ENCODE data around the gene GRWD1. TPM values are rescaled to one million over a fixed set of nuclear protein-coding genes. Genes with fewer than 3 reads are reported as not detected.

The GRWD1 gene
- 10 to 100 TPM in 1 of 2 donors, 1 to 10 TPM in 1; 6.2 to 18.1 TPM for polyA plus RNA-seq

DNA sequence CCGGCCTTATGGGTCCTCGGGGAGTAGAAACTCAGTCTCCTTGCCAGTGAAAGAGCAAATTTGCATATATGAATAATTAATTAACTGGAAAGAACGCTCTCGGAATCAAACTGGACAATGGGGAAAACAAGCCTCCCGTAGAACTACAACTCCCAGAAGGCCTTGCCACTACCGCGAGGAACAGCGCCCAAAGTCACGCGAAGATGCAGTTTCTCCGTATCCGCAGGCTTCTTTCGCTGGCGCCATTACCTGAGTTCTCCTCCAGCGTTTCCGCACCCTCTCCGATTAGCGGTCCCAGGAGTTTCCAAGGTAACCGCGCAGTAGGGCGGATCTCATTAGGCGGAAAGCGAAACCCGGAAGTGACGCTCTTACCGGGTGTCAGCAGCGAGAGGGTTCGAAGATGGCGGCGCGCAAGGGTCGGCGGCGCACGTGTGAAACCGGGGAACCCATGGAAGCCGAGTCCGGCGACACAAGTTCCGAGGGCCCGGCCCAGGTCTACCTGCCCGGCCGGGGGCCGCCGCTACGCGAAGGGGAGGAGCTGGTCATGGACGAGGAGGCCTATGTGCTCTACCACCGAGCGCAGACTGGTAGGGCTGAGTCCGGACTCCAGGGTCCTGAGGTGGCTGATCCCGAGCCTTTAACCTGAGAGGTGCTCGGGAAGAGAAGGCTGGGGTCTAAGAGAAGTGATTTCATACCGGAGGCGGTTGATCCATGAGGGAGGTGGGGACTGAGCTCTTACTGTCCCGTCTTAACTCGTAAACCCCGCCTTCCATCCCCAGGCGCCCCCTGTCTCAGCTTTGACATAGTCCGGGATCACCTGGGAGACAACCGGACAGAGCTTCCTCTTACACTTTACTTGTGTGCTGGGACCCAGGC, at the start of gene GRWD1:
GRWD1 (plus strand) TSS at position 378 of the 876 bp plus-strand sequence; CDS start at position 401, 23 bp downstream.
- peaks cover 3 to 6% of the 10 kb centered on the region in 2 donors for H3K4me1 ChIP-seq (ENCODE audit: control insufficient read depth in 2 of 2, insufficient read depth in 2 of 2, low read length in 1 of 2)
- peaks cover 8 to 10% of the 10 kb centered on the region in 2 donors for H3K36me3 ChIP-seq (ENCODE audit: control insufficient read depth in 2 of 2, insufficient read depth in 2 of 2, low read length in 1 of 2)
- peaks cover 0 to 4% of the 10 kb centered on the region in 2 donors for H3K27me3 ChIP-seq (ENCODE audit: control insufficient read depth in 1 of 2, insufficient read depth in 2 of 2, low read length in 2 of 2)
- WGBS, 2 donors = 0 to 1% methylated on average over 61 of the region's 61 CpGs
- H3K27ac ChIP-seq (ENCODE audit: low read depth in 2 of 2, low read length in 1 of 2) = peak within 1 kb of the TSS; percentile 84 to 92
- peak within 1 kb of the TSS; percentile 84 to 90 for H3K4me3 ChIP-seq (ENCODE audit: low read depth in 1 of 2, low read length in 2 of 2)
- no peaks in the 10 kb centered on the region for H3K9me3 ChIP-seq (ENCODE audit: control insufficient read depth in 2 of 2, insufficient read depth in 1 of 2, low read depth in 1 of 2, low read length in 1 of 2)

GRCh38 chr19:48396016-48396823, 49.6 kb upstream of the GRWD1 start:
- H3K36me3 ChIP-seq (ENCODE audit: control insufficient read depth in 2 of 2, insufficient read depth in 2 of 2, low read length in 1 of 2) = no peaks in the 10 kb centered on the region
- H3K27ac ChIP-seq (ENCODE audit: low read depth in 2 of 2, low read length in 1 of 2) = no peak overlapping the region
- no peaks in the 10 kb centered on the region for H3K9me3 ChIP-seq (ENCODE audit: control insufficient read depth in 2 of 2, insufficient read depth in 1 of 2, low read depth in 1 of 2, low read length in 1 of 2)
- H3K27me3 ChIP-seq (ENCODE audit: control insufficient read depth in 1 of 2, insufficient read depth in 2 of 2, low read length in 2 of 2) = peaks cover 0 to 17% of the 10 kb centered on the region in 2 donors
- H3K4me3 ChIP-seq (ENCODE audit: low read depth in 1 of 2, low read length in 2 of 2) = no peak overlapping the region
- peaks cover 3 to 20% of the 10 kb centered on the region in 2 donors for H3K4me1 ChIP-seq (ENCODE audit: control insufficient read depth in 2 of 2, insufficient read depth in 2 of 2, low read length in 1 of 2)
- 49 to 60% methylated on average over 22 to 24 of the region's 24 CpGs for WGBS, 2 donors

GRCh38 chr19:48396824-48397176, 49.0 kb upstream of the GRWD1 start:
- Histone ChIP-seq H3K4me3 (ENCODE audit: low read depth in 1 of 2, low read length in 2 of 2) (no peak overlapping the region), H3K9me3 (ENCODE audit: control insufficient read depth in 2 of 2, insufficient read depth in 1 of 2, low read depth in 1 of 2, low read length in 1 of 2) (no peaks in the 10 kb centered on the region), H3K36me3 (ENCODE audit: control insufficient read depth in 2 of 2, insufficient read depth in 2 of 2, low read length in 1 of 2) (no peaks in the 10 kb centered on the region), H3K27ac (ENCODE audit: low read depth in 2 of 2, low read length in 1 of 2) (no peak overlapping the region), H3K4me1 (ENCODE audit: control insufficient read depth in 2 of 2, insufficient read depth in 2 of 2, low read length in 1 of 2) (peaks cover 3 to 18% of the 10 kb centered on the region in 2 donors), H3K27me3 (ENCODE audit: control insufficient read depth in 1 of 2, insufficient read depth in 2 of 2, low read length in 2 of 2) (peaks cover 0 to 17% of the 10 kb centered on the region in 2 donors)
- WGBS, 2 donors = 61 to 65% methylated on average over 2 of the region's 2 CpGs

GRCh38 chr19:48397263-48398101, 48.3 kb upstream of the GRWD1 start:
- 55 to 56% methylated on average over 22 of the region's 22 CpGs for WGBS, 2 donors
- H3K27ac ChIP-seq (ENCODE audit: low read depth in 2 of 2, low read length in 1 of 2) = no peak overlapping the region
- H3K4me3 ChIP-seq (ENCODE audit: low read depth in 1 of 2, low read length in 2 of 2) = peak overlapping the region; percentile 44 to 52
- peaks cover 0 to 17% of the 10 kb centered on the region in 2 donors for H3K27me3 ChIP-seq (ENCODE audit: control insufficient read depth in 1 of 2, insufficient read depth in 2 of 2, low read length in 2 of 2)
- no peaks in the 10 kb centered on the region for H3K9me3 ChIP-seq (ENCODE audit: control insufficient read depth in 2 of 2, insufficient read depth in 1 of 2, low read depth in 1 of 2, low read length in 1 of 2)
- no peaks in the 10 kb centered on the region for H3K36me3 ChIP-seq (ENCODE audit: control insufficient read depth in 2 of 2, insufficient read depth in 2 of 2, low read length in 1 of 2)
- H3K4me1 ChIP-seq (ENCODE audit: control insufficient read depth in 2 of 2, insufficient read depth in 2 of 2, low read length in 1 of 2) = peaks cover 3 to 18% of the 10 kb centered on the region in 2 donors

DNA sequence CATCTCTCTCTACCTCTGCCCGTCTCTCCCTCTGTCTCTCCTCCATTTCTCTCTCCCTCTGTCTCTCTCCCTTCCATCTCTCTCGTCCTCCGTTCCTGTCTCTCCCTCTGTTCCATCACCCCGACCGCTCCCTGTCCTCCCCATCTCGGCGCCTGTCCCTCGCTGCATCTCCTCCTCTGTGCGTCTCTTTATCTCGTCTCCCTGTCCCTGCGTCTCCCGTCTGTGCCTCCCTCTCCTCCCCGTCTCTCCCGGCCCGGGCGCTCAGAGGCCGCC, 47.7 kb upstream of the GRWD1 start:
- WGBS, 2 donors = 2 to 3% methylated on average over 17 of the region's 17 CpGs
- Histone ChIP-seq H3K27me3 (ENCODE audit: control insufficient read depth in 1 of 2, insufficient read depth in 2 of 2, low read length in 2 of 2) (peaks cover 0 to 17% of the 10 kb centered on the region in 2 donors), H3K27ac (ENCODE audit: low read depth in 2 of 2, low read length in 1 of 2) (peak overlapping the region in 1 of 2 donors; percentile 22), H3K9me3 (ENCODE audit: control insufficient read depth in 2 of 2, insufficient read depth in 1 of 2, low read depth in 1 of 2, low read length in 1 of 2) (no peaks in the 10 kb centered on the region), H3K4me1 (ENCODE audit: control insufficient read depth in 2 of 2, insufficient read depth in 2 of 2, low read length in 1 of 2) (peaks cover 3 to 18% of the 10 kb centered on the region in 2 donors), H3K36me3 (ENCODE audit: control insufficient read depth in 2 of 2, insufficient read depth in 2 of 2, low read length in 1 of 2) (no peaks in the 10 kb centered on the region), H3K4me3 (ENCODE audit: low read depth in 1 of 2, low read length in 2 of 2) (peak overlapping the region; percentile 44 to 52)

GRCh38 chr19:48398375-48399235, 47.2 kb upstream of the GRWD1 start:
- WGBS, 2 donors = 7 to 8% methylated on average over 75 to 104 of the region's 104 CpGs

GRCh38 chr19:48400018-48400742, 45.6 kb upstream of the GRWD1 start:
- WGBS, 2 donors = 41 to 49% methylated on average over 14 of the region's 14 CpGs
- Histone ChIP-seq H3K36me3 (ENCODE audit: control insufficient read depth in 2 of 2, insufficient read depth in 2 of 2, low read length in 1 of 2) (no peaks in the 10 kb centered on the region), H3K27ac (ENCODE audit: low read depth in 2 of 2, low read length in 1 of 2) (peak overlapping the region in 1 of 2 donors; percentile 35), H3K27me3 (ENCODE audit: control insufficient read depth in 1 of 2, insufficient read depth in 2 of 2, low read length in 2 of 2) (peaks cover 0 to 3% of the 10 kb centered on the region in 2 donors), H3K4me1 (ENCODE audit: control insufficient read depth in 2 of 2, insufficient read depth in 2 of 2, low read length in 1 of 2) (peaks cover 0 to 9% of the 10 kb centered on the region in 2 donors), H3K9me3 (ENCODE audit: control insufficient read depth in 2 of 2, insufficient read depth in 1 of 2, low read depth in 1 of 2, low read length in 1 of 2) (no peaks in the 10 kb centered on the region), H3K4me3 (ENCODE audit: low read depth in 1 of 2, low read length in 2 of 2) (no peak overlapping the region)

More at GRCh38 chr19:48398375-48399235, 47.2 kb upstream of the GRWD1 start:
- H3K4me1 ChIP-seq (ENCODE audit: control insufficient read depth in 2 of 2, insufficient read depth in 2 of 2, low read length in 1 of 2) = peaks cover under 1 to 17% of the 10 kb centered on the region in 2 donors
- H3K9me3 ChIP-seq (ENCODE audit: control insufficient read depth in 2 of 2, insufficient read depth in 1 of 2, low read depth in 1 of 2, low read length in 1 of 2) = no peaks in the 10 kb centered on the region
- H3K27ac ChIP-seq (ENCODE audit: low read depth in 2 of 2, low read length in 1 of 2) = peak overlapping the region; percentile 22 to 65
- H3K27me3 ChIP-seq (ENCODE audit: control insufficient read depth in 1 of 2, insufficient read depth in 2 of 2, low read length in 2 of 2) = peaks cover 0 to 16% of the 10 kb centered on the region in 2 donors
- no peaks in the 10 kb centered on the region for H3K36me3 ChIP-seq (ENCODE audit: control insufficient read depth in 2 of 2, insufficient read depth in 2 of 2, low read length in 1 of 2)
- H3K4me3 ChIP-seq (ENCODE audit: low read depth in 1 of 2, low read length in 2 of 2) = peak overlapping the region; percentile 44 to 52

- Histone ChIP-seq H3K27me3 (ENCODE audit: control insufficient read depth in 1 of 2, insufficient read depth in 2 of 2, low read length in 2 of 2) (no peaks in the 10 kb centered on the region), H3K4me1 (ENCODE audit: control insufficient read depth in 2 of 2, insufficient read depth in 2 of 2, low read length in 1 of 2) (peaks cover 0 to 9% of the 10 kb centered on the region in 2 donors), H3K4me3 (ENCODE audit: low read depth in 1 of 2, low read length in 2 of 2) (no peak overlapping the region), H3K36me3 (ENCODE audit: control insufficient read depth in 2 of 2, insufficient read depth in 2 of 2, low read length in 1 of 2) (no peaks in the 10 kb centered on the region), H3K27ac (ENCODE audit: low read depth in 2 of 2, low read length in 1 of 2) (no peak overlapping the region), H3K9me3 (ENCODE audit: control insufficient read depth in 2 of 2, insufficient read depth in 1 of 2, low read depth in 1 of 2, low read length in 1 of 2) (peaks cover 0 to 4% of the 10 kb centered on the region in 2 donors)
- 67 to 73% methylated on average over 5 of the region's 5 CpGs for WGBS, 2 donors
These were observed 44.5 kb upstream of the GRWD1 start for GRCh38 chr19:48401287-48401686.

Data from esophagus (tissue), 2 donors.